PFSK-1 (cell line): Measurements from ENCODE around the gene GABRB1.

Source experiments
- FOXP2 ChIP-seq: optimal IDR thresholded peaks from 2 replicates; pipeline ENCODE3; 2011; ENCODE audit warnings: borderline replicate concordance, control low read depth, inconsistent platforms; ENCODE audit not compliant: insufficient read depth; ENCODE audit errors: extremely low read length, extremely low read depth
- POLR2AphosphoS5 ChIP-seq: IDR thresholded peaks from 2 replicates; pipeline ENCODE4 v1.6.1; 2012; ENCODE audit warnings: low read depth, mild to moderate bottlenecking, control low read depth, low read length, moderate library complexity
- REST ChIP-seq, 2 experiments: IDR thresholded peaks; 2 replicates each; pipeline versions ENCODE4 v1.6.1 to v1.8.0; 2011 to 2012; ENCODE audit warnings: low read depth in 2 of 2, low read length in 2 of 2, control low read depth in 1 of 2, inconsistent platforms in 1 of 2, mild to moderate bottlenecking in 1 of 2, moderate library complexity in 1 of 2; ENCODE audit not compliant: insufficient read depth in 1 of 2
- SIN3A ChIP-seq: IDR thresholded peaks from 2 replicates; pipeline ENCODE4 v1.6.1; 2012; ENCODE audit warnings: mild to moderate bottlenecking, low read length, moderate library complexity, borderline replicate concordance; ENCODE audit not compliant: insufficient read depth
- TAF1 ChIP-seq: IDR thresholded peaks from 2 replicates; pipeline ENCODE4 v1.6.1; 2012; ENCODE audit warnings: low read length, control low read depth, borderline replicate concordance; ENCODE audit not compliant: insufficient read depth

- TF ChIP-seq TAF1: no peak
- no peak for TF ChIP-seq POLR2AphosphoS5
- no peak for TF ChIP-seq REST (IDR thresholded peaks at IDR 0.05; ENCODE audit: insufficient read depth in 1 of 2, low read depth in 2 of 2, low read length in 2 of 2)
- TF ChIP-seq SIN3A: no peak
- TF ChIP-seq FOXP2: no peak
Observed at GRCh38 chr4:47031751-47032404, 511 bp downstream of the GABRB1 start.
